ENCODE measurements around the gene GPR15LG.

GPR15LG gene

DNA sequence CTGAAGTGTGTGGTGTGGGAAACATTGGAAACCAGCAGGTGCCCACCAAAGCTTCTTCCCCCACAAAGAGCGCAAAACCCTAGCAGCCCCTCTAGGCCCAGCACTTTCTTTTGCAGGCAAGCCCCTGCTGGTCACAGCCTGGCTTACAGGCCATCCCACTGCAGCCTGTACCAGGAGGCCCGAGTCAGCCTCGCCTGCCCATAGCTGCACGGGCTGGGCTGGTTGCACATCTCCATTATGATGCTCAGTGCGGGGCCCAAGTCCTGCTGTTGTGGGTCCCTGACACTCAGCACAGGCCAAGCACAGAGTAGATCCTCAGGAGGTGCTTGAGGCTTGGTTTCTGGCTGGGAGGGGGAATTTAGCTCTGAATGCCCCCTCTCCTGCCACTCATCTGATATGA is 28.7 kb downstream of the GPR15LG start:
- Histone ChIP-seq H3K4me3 (ENCODE audit: low read depth, low read length) (no peak overlapping the region), H3K27ac (ENCODE audit: extremely low read depth, low read depth, low read length) (no peak overlapping the region), H3K9me3 (ENCODE audit: control insufficient read depth, insufficient read depth, low read depth, low read length) (no peaks in the 10 kb centered on the region), H3K36me3 (ENCODE audit: control insufficient read depth in 2 of 2, insufficient read depth in 1 of 2, low read length in 2 of 2) (no peaks in the 10 kb centered on the region), H3K4me1 (ENCODE audit: control insufficient read depth, insufficient read depth, low read length) (no peaks in the 10 kb centered on the region)
- ChIA-PET POLR2A (no interaction called here), CTCF (interaction anchor here (5.3 kb wide), 1 partner anchor 54 kb away, joined by 55 read pairs; no protein-coding TSS in a partner anchor)
- TF ChIP-seq GLI4 (tag by site-specific recombination; IDR thresholded peaks at IDR 0.05) = no peak
- no peak for TF ChIP-seq ZNF623 (tag by site-specific recombination; IDR thresholded peaks at IDR 0.05)
- TF ChIP-seq SP2 (tag by site-specific recombination; IDR thresholded peaks at IDR 0.05) = no peak
- TF ChIP-seq MEIS1 (CRISPR knock-in tag; IDR thresholded peaks at IDR 0.05; ENCODE audit: borderline replicate concordance) = no peak
- no peak for TF ChIP-seq REST (tag by site-specific recombination; IDR thresholded peaks at IDR 0.05)
- TF ChIP-seq HOXA7 (CRISPR knock-in tag; IDR thresholded peaks at IDR 0.05; ENCODE audit: borderline replicate concordance) = no peak
- TF ChIP-seq ZNF248 (tag by site-specific recombination; IDR thresholded peaks at IDR 0.05) = no peak
- TF ChIP-seq ZBTB20 (tag by site-specific recombination; IDR thresholded peaks at IDR 0.05) = no peak
- TF ChIP-seq ZNF433 (tag by site-specific recombination; IDR thresholded peaks at IDR 0.05; ENCODE audit: low read depth) = no peak
- TF ChIP-seq, protein P1, sequence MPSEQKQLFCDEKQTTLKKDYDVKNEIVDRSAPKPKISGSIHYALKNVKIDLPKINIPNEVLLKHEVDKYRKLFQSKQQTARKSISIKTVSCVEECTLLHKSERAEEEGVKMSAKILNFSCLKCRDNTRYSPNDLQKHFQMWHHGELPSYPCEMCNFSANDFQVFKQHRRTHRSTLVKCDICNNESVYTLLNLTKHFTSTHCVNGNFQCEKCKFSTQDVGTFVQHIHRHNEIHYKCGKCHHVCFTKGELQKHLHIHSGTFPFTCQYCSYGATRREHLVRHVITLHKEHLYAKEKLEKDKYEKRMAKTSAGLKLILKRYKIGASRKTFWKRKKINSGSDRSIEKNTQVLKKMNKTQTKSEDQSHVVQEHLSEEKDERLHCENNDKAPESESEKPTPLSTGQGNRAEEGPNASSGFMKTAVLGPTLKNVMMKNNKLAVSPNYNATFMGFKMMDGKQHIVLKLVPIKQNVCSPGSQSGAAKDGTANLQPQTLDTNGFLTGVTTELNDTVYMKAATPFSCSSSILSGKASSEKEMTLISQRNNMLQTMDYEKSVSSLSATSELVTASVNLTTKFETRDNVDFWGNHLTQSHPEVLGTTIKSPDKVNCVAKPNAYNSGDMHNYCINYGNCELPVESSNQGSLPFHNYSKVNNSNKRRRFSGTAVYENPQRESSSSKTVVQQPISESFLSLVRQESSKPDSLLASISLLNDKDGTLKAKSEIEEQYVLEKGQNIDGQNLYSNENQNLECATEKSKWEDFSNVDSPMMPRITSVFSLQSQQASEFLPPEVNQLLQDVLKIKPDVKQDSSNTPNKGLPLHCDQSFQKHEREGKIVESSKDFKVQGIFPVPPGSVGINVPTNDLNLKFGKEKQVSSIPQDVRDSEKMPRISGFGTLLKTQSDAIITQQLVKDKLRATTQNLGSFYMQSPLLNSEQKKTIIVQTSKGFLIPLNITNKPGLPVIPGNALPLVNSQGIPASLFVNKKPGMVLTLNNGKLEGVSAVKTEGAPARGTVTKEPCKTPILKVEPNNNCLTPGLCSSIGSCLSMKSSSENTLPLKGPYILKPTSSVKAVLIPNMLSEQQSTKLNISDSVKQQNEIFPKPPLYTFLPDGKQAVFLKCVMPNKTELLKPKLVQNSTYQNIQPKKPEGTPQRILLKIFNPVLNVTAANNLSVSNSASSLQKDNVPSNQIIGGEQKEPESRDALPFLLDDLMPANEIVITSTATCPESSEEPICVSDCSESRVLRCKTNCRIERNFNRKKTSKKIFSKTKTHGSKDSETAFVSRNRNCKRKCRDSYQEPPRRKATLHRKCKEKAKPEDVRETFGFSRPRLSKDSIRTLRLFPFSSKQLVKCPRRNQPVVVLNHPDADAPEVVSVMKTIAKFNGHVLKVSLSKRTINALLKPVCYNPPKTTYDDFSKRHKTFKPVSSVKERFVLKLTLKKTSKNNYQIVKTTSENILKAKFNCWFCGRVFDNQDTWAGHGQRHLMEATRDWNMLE (tag by site-specific recombination; conservative IDR thresholded peaks at IDR 0.05; ENCODE audit: low read depth) = no peak
- TF ChIP-seq PRDM6 (tag by site-specific recombination; IDR thresholded peaks at IDR 0.05) = no peak
- no peak for TF ChIP-seq ZXDB (tag by site-specific recombination; IDR thresholded peaks at IDR 0.05)
- TF ChIP-seq ZNF585B (tag by site-specific recombination; IDR thresholded peaks at IDR 0.05) = no peak
- TF ChIP-seq ZNF624 (tag by site-specific recombination; IDR thresholded peaks at IDR 0.05) = no peak
- TF ChIP-seq ZNF280C (tag by site-specific recombination; IDR thresholded peaks at IDR 0.05) = no peak

Measured in HEK293 (cell line).